Type B pancreatic cell (in vitro differentiated cells): ENCODE measurements around the gene HRG. TPM values are rescaled to one million over a fixed set of nuclear protein-coding genes. Genes with fewer than 3 reads are reported as not detected.

ENCODE experiments used
- DNase-seq: peaks from one replicate; pipeline ENCODE4 v3.0.0; 2021; ENCODE audit warnings: mixed read lengths; ENCODE audit not compliant: unreplicated experiment; ENCODE audit errors: extremely low spot score
- H3K27ac Mint-ChIP-seq: 2 replicates; pipeline ENCODE4 v1.8.0; 2021; ENCODE audit warnings: mild to moderate bottlenecking, mixed read lengths
- H3K27me3 Mint-ChIP-seq: 2 replicates; pipeline ENCODE4 v1.8.0; 2021; ENCODE audit warnings: mixed read lengths
- H3K36me3 Mint-ChIP-seq: 2 replicates; pipeline ENCODE4 v1.8.0; 2021; ENCODE audit warnings: mixed read lengths
- H3K4me1 Mint-ChIP-seq: one replicate; pipeline ENCODE4 v1.8.0; 2021; ENCODE audit warnings: mixed read lengths; ENCODE audit not compliant: unreplicated experiment
- H3K4me3 Mint-ChIP-seq: 2 replicates; pipeline ENCODE4 v1.8.0; 2021; ENCODE audit warnings: mild to moderate bottlenecking, mixed read lengths
- H3K9me3 Mint-ChIP-seq: 2 replicates; pipeline ENCODE4 v1.8.0; 2021; ENCODE audit warnings: mixed read lengths
- CTCF ChIP-seq: fragments of 200-600 bp; sonication (generic); conservative IDR thresholded peaks from 2 replicates; pipeline ENCODE4 v1.5.0; 2021; ENCODE audit warnings: antibody characterized with exemption, mild to moderate bottlenecking
- total RNA-seq: library from RNA; stranded (reverse); gene quantifications from 2 replicates; pipeline ENCODE4 v1.2.1, GENCODE V29; 2021; ENCODE audit warnings: low replicate concordance

HRG gene
- total RNA-seq, 1 donor from 2014 or later, result not detected

- Mint-ChIP-seq H3K27me3 (peaks cover 6% of the 10 kb centered on the region), H3K27ac (no peak overlapping the region), H3K4me1 (no peaks in the 10 kb centered on the region), H3K4me3 (no peak overlapping the region), H3K9me3 (peaks cover 5% of the 10 kb centered on the region), H3K36me3 (no peaks in the 10 kb centered on the region)
- no peak for TF ChIP-seq CTCF
- no peak for DNase-seq
Measured at GRCh38 chr3:186724911-186725310, 59.1 kb downstream of the HRG start.

Other genes starting within 250 kb of the HRG start
- 1.2 and 7.8 TPM in 2 replicates for gene CRYGS, start 121.6 kb upstream of the HRG start, total RNA-seq
- gene TBCCD1, start 98.7 kb upstream of the HRG start, total RNA-seq, result 11.0 and 16.6 TPM in 2 replicates
- gene DNAJB11, start 95.3 kb upstream of the HRG start, total RNA-seq, result 63.4 and 68.5 TPM in 2 replicates
- 0.27 and 0.74 TPM in 2 replicates for gene AHSG, start 53.0 kb upstream of the HRG start, total RNA-seq
- not detected in 2 replicates for gene FETUB, start 25.6 kb upstream of the HRG start, total RNA-seq
- not detected in 2 replicates for gene KNG1, start 51.3 kb downstream of the HRG start, total RNA-seq
- gene EIF4A2, start 117.6 kb downstream of the HRG start, total RNA-seq, result 477 and 480 TPM in 2 replicates
- 33.6 and 64.2 TPM in 2 replicates for gene RFC4, start 140.5 kb downstream of the HRG start, total RNA-seq
- not detected in 2 replicates for gene ADIPOQ, start 176.7 kb downstream of the HRG start, total RNA-seq